Adrenal gland (tissue), 12 donors: ENCODE data around the gene ZMYM2. TPM values are rescaled to one million over a fixed set of nuclear protein-coding genes. Genes with fewer than 3 reads are reported as not detected.
A peak's percentile ranks its signal among the peaks of the same experiment; 100 is the strongest.

Experiments used
- DNase-seq, 7 donors: peaks; one replicate each; pipeline ENCODE4 v3.0.0-alpha.2; 2019 to 2020
- H3K27ac ChIP-seq, 5 donors: fragments of 200-600 bp; sonication (generic) in 4 of 5; 1 replicate in 3 of 5; 2 replicates in 2 of 5; pipeline versions ENCODE4 v1.5.1 to v1.8.0; 2016 to 2020; ENCODE audit warnings: mild to moderate bottlenecking in 1 of 5
- H3K27me3 ChIP-seq: fragments of 200-600 bp; 2 replicates; pipeline ENCODE4 v1.8.0; 2021
- H3K36me3 ChIP-seq, 2 donors: fragments of 200-600 bp; replicated peaks in 1 of 2; 1 replicate in 1 of 2; 2 replicates in 1 of 2; pipeline versions ENCODE4 v1.5.1 to v1.8.0; 2018 to 2022
- H3K4me1 ChIP-seq, 2 donors: fragments of 200-600 bp; replicated peaks in 1 of 2; 1 replicate in 1 of 2; 2 replicates in 1 of 2; pipeline versions ENCODE4 v1.5.1 to v1.8.0; 2018 to 2021
- H3K4me3 ChIP-seq, 4 donors: fragments of 200-600 bp; sonication (generic) in 3 of 4; one replicate each; pipeline ENCODE4 v1.5.1; 2016 to 2018
- H3K9me3 ChIP-seq, 3 donors: fragments of 200-600 bp; sonication (generic) in 1 of 3; replicated peaks in 1 of 3; 1 replicate in 2 of 3; 2 replicates in 1 of 3; pipeline versions ENCODE4 v1.5.1 to v1.8.0; 2016 to 2021
- POLR2A ChIP-seq, 2 donors: fragments of 450-650 bp; IDR thresholded peaks; one replicate each; pipeline ENCODE4 v1.6.1; 2017; ENCODE audit warnings: antibody characterized with exemption in 2 of 2, mild to moderate bottlenecking in 2 of 2, moderate library complexity in 1 of 2
- whole genome bisulfite sequencing, 4 donors: extraction: QIAGEN DNeasy Blood & Tissue Kit in 2 of 4; methylation state at CpG; one replicate each; pipeline versions ENCODE4 v1.1.5 to v1.1.7; 2013 to 2017; 5-methylcytosine and 5-hydroxymethylcytosine counted together
- intact Hi-C, 2 donors: fragments of 100-400 bp; cut with DNase I; formaldehyde crosslinking; loops; one replicate each; pipeline versions ENCODE4 v1.14.1 to v1.15.0; 2022 to 2023
- polyA plus RNA-seq, 3 donors: library from polyadenylated mRNA; stranded (reverse); fragments of 200-250 nt in 2 of 3; fragments of 350-450 nt in 1 of 3; fragmentation: Illumina TruSeq in 1 of 3; extraction: RNeasy Lipid Tissue Mini Kit (QIAGEN cat#74804) in 1 of 3; gene quantifications; one replicate each; pipeline ENCODE4 v1.2.3, GENCODE V29; 2013 to 2014
- total RNA-seq, 9 donors: library from RNA; depleted of rRNA in 4 of 9; stranded (reverse); fragments of >200 nt in 4 of 9; fragments of 120-200 nt in 1 of 9; fragmentation: NEBNext Ultra II Directional in 1 of 9; extraction: Animal tissue kit (Norgen Biotek cat#: 25700) in 1 of 9; gene quantifications; one replicate each; pipeline versions ENCODE4 v1.1.0 to v1.2.4, GENCODE V29; 2013 to 2023
- TF ChIP-seq, protein P1 (sequence below), 6 experiments: fragments of 450-650 bp in 4 of 6; fragments of 200-600 bp in 2 of 6; sonication (generic) in 1 of 6; IDR thresholded peaks; 1 replicate in 5 of 6; 2 replicates in 1 of 6; pipeline versions ENCODE4 v1.5.1 to v1.8.0; 2016 to 2021; ENCODE audit warnings: antibody characterized with exemption in 6 of 6, mild to moderate bottlenecking in 2 of 6, moderate library complexity in 1 of 6
- donor health status: healthy with polysubstance abuse.
- donor health status: Bipolar disorder and iron deficiency.
- donor health status: DM: yes; HTN: yes; CAD: no.
- donor health status: DM: no; HTN: no; CAD: no.
- donor health status: DM: no; HTN: no; CAD: no.
- donor health status: DM: yes; HTN: yes; CAD: no.

ZMYM2 gene
- total and polyA plus RNA-seq, 12 donors = 28.0 to 125 (median 73.8) TPM

DNA sequence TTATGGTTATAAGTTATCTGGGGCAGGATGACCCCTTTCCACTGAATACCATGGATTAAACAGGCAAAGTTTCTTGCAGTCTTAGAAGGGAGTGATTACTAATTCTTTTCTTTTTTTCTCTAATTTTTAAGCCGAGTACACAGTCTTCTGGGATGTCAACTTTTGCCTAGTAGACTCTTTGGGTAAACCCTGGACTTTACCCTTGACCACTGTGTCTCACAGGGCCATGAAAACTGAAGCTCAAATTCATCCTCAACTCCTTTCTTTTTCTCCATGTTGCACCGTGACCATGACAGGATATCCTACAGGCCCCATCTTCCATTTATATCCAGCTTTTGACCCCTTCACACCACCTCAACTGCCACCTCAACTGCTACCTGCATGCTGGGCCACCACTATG is 150.5 kb downstream of the ZMYM2 start:
- WGBS, 4 donors = 78 to 91% (median 87%) methylated on average over 2 of the region's 2 CpGs
- Histone ChIP-seq H3K4me3 (no peak overlapping the region), H3K9me3 (no peaks in the 10 kb centered on the region), H3K4me1 (peaks cover 0 to 6% of the 10 kb centered on the region in 2 donors), H3K27me3 (no peaks in the 10 kb centered on the region), H3K36me3 (no peaks in the 10 kb centered on the region), H3K27ac (no peak overlapping the region)
- no peak for DNase-seq
- TF ChIP-seq, protein P1, sequence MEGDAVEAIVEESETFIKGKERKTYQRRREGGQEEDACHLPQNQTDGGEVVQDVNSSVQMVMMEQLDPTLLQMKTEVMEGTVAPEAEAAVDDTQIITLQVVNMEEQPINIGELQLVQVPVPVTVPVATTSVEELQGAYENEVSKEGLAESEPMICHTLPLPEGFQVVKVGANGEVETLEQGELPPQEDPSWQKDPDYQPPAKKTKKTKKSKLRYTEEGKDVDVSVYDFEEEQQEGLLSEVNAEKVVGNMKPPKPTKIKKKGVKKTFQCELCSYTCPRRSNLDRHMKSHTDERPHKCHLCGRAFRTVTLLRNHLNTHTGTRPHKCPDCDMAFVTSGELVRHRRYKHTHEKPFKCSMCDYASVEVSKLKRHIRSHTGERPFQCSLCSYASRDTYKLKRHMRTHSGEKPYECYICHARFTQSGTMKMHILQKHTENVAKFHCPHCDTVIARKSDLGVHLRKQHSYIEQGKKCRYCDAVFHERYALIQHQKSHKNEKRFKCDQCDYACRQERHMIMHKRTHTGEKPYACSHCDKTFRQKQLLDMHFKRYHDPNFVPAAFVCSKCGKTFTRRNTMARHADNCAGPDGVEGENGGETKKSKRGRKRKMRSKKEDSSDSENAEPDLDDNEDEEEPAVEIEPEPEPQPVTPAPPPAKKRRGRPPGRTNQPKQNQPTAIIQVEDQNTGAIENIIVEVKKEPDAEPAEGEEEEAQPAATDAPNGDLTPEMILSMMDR (IDR thresholded peaks at IDR 0.05) = no peak
- TF ChIP-seq POLR2A (IDR thresholded peaks at IDR 0.05) = no peak
- intact Hi-C loops = no loop called here

DNA sequence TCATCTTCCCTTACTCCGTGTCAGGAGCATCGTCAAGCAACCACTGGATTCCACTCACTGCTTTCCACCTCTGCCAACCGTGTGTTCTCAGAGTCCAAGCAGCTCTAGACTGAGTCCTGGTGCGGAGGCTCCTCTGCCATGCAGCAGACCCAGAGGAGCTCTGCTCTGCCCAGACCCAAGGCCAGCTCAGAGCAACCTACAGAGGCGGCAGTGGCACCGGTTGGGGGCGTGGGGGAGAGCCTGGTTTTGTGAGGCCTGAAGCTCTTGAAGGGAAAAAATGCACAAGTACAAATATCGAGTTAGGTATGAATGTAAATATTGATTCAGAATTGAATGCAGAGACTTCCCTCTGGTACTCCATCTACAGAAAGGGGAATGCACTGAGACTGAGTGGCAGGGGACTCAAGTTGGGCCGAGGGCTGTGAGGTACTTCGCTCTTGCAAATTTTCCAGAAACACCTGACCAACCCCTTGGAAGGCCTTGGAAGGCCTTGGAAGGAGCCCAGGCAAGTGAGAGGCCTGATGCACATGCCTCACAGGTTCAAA is 155.6 kb downstream of the ZMYM2 start:
- no peak for DNase-seq
- intact Hi-C loops = no loop called here
- H3K4me3 ChIP-seq = no peak overlapping the region
- H3K27ac ChIP-seq = no peak overlapping the region
- TF ChIP-seq POLR2A (IDR thresholded peaks at IDR 0.05) = no peak
- TF ChIP-seq, protein P1 (IDR thresholded peaks at IDR 0.05) = no peak
- WGBS, 4 donors = 83 to 91% (median 90%) methylated on average over 10 of the region's 10 CpGs
- H3K4me1 ChIP-seq = peaks cover 0 to 3% of the 10 kb centered on the region in 2 donors
- H3K9me3 ChIP-seq = no peaks in the 10 kb centered on the region
- no peaks in the 10 kb centered on the region for H3K27me3 ChIP-seq
- H3K36me3 ChIP-seq = no peaks in the 10 kb centered on the region

DNA sequence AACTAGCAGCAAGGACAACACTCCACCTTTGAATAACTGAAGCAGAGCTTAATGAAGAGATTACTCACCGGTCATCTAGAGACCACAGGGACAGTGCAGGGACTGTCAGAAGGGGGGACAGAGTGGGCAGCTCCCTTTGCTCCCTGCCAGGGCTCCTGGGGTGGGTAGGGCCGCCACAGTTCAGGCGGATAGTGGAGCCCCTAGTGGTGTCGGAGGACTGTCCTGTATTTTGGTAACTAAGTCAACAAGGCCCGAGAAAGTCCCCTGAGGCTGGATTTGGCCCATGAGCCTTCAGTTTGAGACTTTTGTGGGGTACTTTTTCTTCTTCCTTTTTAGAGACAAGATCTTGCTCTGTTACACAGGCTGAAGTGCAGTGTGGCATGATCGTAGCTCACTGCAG is 157.7 kb downstream of the ZMYM2 start:
- Histone ChIP-seq H3K27ac (no peak overlapping the region), H3K4me3 (no peak overlapping the region), H3K9me3 (no peaks in the 10 kb centered on the region), H3K36me3 (no peaks in the 10 kb centered on the region), H3K4me1 (peaks cover 0 to 3% of the 10 kb centered on the region in 2 donors), H3K27me3 (no peaks in the 10 kb centered on the region)
- no peak for TF ChIP-seq POLR2A (IDR thresholded peaks at IDR 0.05)
- TF ChIP-seq, protein P1 (IDR thresholded peaks at IDR 0.05) = no peak
- intact Hi-C loops = no loop called here
- 89 to 96% (median 91%) methylated on average over 4 to 6 of the region's 6 CpGs for WGBS, 4 donors
- DNase-seq = no peak

DNA sequence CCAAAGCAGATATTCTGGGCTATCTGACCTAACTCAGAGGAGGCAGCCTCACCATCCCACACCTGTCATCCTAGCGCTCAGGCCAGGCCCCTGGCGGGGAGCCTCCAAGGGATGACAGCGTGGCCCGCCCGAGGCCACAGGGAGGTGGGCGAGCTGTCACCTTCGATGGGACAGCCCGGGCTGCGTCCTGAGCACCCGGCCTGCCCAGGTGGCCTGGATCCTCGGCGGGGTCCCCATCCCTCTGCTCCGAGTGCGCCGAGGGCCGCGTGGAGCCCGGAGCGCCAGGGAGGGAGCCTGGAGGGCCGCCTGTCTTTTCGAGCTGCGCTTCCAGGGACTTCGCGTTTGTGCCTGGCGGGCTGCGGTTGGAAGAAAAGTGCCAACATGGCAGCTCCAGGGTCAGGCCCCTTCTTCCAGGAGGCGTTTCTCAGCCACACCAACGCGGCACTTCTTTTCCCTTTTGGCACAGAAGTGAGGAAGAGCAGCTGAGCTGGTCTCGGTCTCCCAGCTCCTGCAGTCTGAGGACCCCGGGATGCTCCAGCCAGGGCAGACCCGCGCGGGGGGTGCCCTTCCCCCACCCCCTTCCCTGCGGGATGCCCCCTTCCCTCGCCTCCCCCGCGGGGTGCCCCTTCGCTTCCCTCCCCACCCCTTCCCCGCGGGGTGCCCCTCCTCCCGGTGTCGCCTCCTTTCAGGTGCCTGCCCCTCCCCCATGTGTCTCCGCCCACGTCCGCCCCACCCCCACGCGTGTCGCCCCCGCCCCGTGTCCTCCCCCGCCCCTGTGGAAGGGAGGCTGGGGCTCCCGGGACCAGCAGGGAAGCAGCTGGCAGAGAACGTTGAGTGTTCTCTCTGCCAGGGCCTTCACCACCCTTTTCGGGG is 160.0 kb downstream of the ZMYM2 start:
- 1 to 3% (median 1%) methylated on average over 17 to 54 of the region's 55 CpGs; no CpG with 5 or more reads in 1 of the 4 donors for WGBS, 4 donors
- H3K9me3 ChIP-seq = no peaks in the 10 kb centered on the region
- no peaks in the 10 kb centered on the region for H3K27me3 ChIP-seq
- H3K36me3 ChIP-seq = no peaks in the 10 kb centered on the region
- TF ChIP-seq, protein P1 (IDR thresholded peaks at IDR 0.05) = peak in 1 of 6 experiments; percentile 9
- TF ChIP-seq POLR2A (IDR thresholded peaks at IDR 0.05) = no peak
- H3K27ac ChIP-seq = peak overlapping the region; percentile 59 to 88 (median 76)
- DNase-seq = peak; percentile 57 to 80 (median 74)
- H3K4me1 ChIP-seq = peaks cover 0 to 3% of the 10 kb centered on the region in 2 donors
- intact Hi-C loops = no loop called here
- peak overlapping the region in 3 of 4 donors; percentile 66 to 79 (median 72) for H3K4me3 ChIP-seq
